Gastrocnemius medialis (tissue), 4 donors: ENCODE measurements around the gene AGAP1. TPM values are rescaled to one million over a fixed set of nuclear protein-coding genes. Genes with fewer than 3 reads are reported as not detected.

ENCODE experiments used
- ATAC-seq, 2 donors: fragments of 150-250 bp; one replicate each; pipeline ENCODE4 v1.9.1; 2016
- DNase-seq, 2 donors: peaks; one replicate each; pipeline ENCODE4 v3.0.0-alpha.2; 2019
- H3K27ac ChIP-seq, 4 donors: fragments of 200-600 bp; sonication (generic); 1 replicate in 1 of 4; 2 replicates in 3 of 4; pipeline ENCODE4 v1.5.1; 2016 to 2018; ENCODE audit warnings: mild to moderate bottlenecking in 2 of 4, moderate library complexity in 1 of 4
- H3K27me3 ChIP-seq, 3 donors: fragments of 200-600 bp; sonication (generic) in 2 of 3; 1 replicate in 1 of 3; 2 replicates in 2 of 3; pipeline versions ENCODE4 v1.5.1 to v1.6.0; 2016 to 2019; ENCODE audit warnings: mild to moderate bottlenecking in 1 of 3, moderate library complexity in 1 of 3
- H3K36me3 ChIP-seq, 2 donors: fragments of 200-600 bp; sonication (generic) in 1 of 2; one replicate each; pipeline ENCODE4 v1.5.1; 2017 to 2018
- H3K4me1 ChIP-seq, 2 donors: fragments of 200-600 bp; sonication (generic) in 1 of 2; one replicate each; pipeline ENCODE4 v1.5.1; 2016 to 2017; ENCODE audit warnings: mild to moderate bottlenecking in 2 of 2
- H3K4me3 ChIP-seq, 4 donors: fragments of 200-600 bp; sonication (generic) in 3 of 4; 1 replicate in 1 of 4; 2 replicates in 3 of 4; pipeline ENCODE4 v1.5.1; 2016 to 2019; ENCODE audit warnings: mild to moderate bottlenecking in 2 of 4
- H3K9me3 ChIP-seq, 3 donors: fragments of 200-600 bp; sonication (generic) in 2 of 3; 1 replicate in 1 of 3; 2 replicates in 2 of 3; pipeline ENCODE4 v1.5.1; 2016 to 2019
- POLR2A ChIP-seq, 2 donors: fragments of 450-650 bp; IDR thresholded peaks; one replicate each; pipeline ENCODE4 v1.6.1; 2017; ENCODE audit warnings: antibody characterized with exemption in 2 of 2, mild to moderate bottlenecking in 2 of 2, moderate library complexity in 2 of 2
- in situ Hi-C, 4 donors: fragments of 200-750 bp; cut with MboI; loops; one replicate each; pipeline versions ENCODE4 v1.15.0 to v1.8.0; 2017; ENCODE audit warnings: low sequenced_read_pairs in 4 of 4
- intact Hi-C: fragments of 100-400 bp; cut with DNase I; formaldehyde crosslinking; loops from one replicate; pipeline ENCODE4 v1.15.1; 2023; ENCODE audit warnings: low total_unique reads
- total RNA-seq, 4 donors: library from RNA; depleted of rRNA; stranded (reverse); fragments of >200 nt; gene quantifications; one replicate each; pipeline versions ENCODE4 v1.1.0 to v1.2.3, GENCODE V29; 2016
- TF ChIP-seq, protein P1 (sequence below), 5 experiments: fragments of 450-650 bp in 3 of 5; fragments of 200-600 bp in 2 of 5; sonication (generic) in 2 of 5; IDR thresholded peaks in 4 of 5; conservative IDR thresholded peaks in 1 of 5; 1 replicate in 4 of 5; 2 replicates in 1 of 5; pipeline ENCODE4 v1.5.1; 2016 to 2019; ENCODE audit warnings: antibody characterized with exemption in 5 of 5, mild to moderate bottlenecking in 3 of 5, moderate library complexity in 3 of 5

AGAP1 gene
- total RNA-seq, 4 donors from 2014 or later: 8.5 to 26.8 (median 14.4) TPM

DNA sequence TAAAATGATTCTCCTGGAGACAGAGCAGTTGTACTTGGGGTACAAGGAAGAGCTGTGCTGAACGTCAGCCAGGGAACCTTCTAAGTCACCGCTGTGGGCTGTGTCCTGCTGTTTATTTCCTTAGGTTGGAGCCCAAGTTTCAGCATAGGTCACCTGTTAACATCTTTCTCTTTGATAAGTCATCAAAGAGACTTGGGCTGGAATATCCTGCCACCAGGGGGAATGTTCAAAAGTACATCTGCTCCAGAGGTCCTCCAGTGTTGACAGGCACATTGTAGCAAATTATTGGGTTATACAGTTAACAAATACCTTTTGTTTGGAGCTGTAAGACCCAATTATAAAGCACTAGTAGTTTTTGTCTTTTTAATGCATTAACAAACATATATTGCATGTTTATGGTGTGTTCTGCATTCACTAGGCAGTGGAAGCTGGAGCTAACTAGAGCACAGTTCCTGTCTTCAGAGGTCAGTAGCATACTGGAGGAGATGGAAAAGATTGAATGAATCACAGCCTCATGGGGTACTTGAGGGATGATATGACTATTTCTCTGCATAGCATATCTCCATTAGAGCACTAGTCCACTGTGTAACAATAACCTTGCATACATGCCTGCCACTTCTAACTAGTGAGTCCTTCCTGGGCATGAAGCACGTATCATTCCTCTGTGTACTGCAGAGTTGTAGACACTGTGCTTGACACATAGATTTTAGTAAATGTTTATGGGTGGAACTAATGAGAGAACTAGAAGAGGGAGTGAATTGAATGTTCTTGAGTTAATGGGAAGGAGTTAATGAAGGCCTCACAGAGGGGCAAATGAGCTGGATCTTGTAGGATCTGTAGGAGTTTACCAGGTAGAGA, 182.1 kb downstream of the AGAP1 start:
- in situ Hi-C loops: loop anchor here in 1 of 4 donors (5.0 to 10.0 kb wide), 2 partner anchors 69 to 74 kb away; no protein-coding TSS in a partner anchor
- TF ChIP-seq POLR2A (IDR thresholded peaks at IDR 0.05): no peak
- TF ChIP-seq, protein P1, sequence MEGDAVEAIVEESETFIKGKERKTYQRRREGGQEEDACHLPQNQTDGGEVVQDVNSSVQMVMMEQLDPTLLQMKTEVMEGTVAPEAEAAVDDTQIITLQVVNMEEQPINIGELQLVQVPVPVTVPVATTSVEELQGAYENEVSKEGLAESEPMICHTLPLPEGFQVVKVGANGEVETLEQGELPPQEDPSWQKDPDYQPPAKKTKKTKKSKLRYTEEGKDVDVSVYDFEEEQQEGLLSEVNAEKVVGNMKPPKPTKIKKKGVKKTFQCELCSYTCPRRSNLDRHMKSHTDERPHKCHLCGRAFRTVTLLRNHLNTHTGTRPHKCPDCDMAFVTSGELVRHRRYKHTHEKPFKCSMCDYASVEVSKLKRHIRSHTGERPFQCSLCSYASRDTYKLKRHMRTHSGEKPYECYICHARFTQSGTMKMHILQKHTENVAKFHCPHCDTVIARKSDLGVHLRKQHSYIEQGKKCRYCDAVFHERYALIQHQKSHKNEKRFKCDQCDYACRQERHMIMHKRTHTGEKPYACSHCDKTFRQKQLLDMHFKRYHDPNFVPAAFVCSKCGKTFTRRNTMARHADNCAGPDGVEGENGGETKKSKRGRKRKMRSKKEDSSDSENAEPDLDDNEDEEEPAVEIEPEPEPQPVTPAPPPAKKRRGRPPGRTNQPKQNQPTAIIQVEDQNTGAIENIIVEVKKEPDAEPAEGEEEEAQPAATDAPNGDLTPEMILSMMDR (IDR thresholded peaks at IDR 0.05 in 4 of 5, conservative IDR thresholded peaks at IDR 0.05 in 1 of 5): no peak

DNA sequence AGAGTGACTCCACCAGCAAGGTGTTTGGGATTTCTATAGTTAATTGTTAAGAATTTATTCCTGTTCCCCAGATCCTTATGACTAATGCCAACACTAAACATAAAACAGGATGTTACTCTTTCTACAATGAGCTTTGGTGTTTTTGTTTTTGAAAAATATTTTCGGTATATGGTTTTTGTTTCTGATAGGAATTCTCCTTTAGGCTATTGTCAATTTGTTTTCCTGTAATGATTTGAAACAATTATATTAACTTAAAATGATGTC, 182.6 kb downstream of the AGAP1 start:
- H3K36me3 ChIP-seq: no peaks in the 10 kb centered on the region
- TF ChIP-seq, protein P1 (IDR thresholded peaks at IDR 0.05 in 4 of 5, conservative IDR thresholded peaks at IDR 0.05 in 1 of 5): no peak
- TF ChIP-seq POLR2A (IDR thresholded peaks at IDR 0.05): no peak
- intact Hi-C loops: no loop called here
- H3K9me3 ChIP-seq: no peaks in the 10 kb centered on the region
- ATAC-seq: no peak
- peaks cover 4 to 12% of the 10 kb centered on the region in 2 donors for H3K4me1 ChIP-seq
- H3K27me3 ChIP-seq: no peaks in the 10 kb centered on the region
- H3K27ac ChIP-seq: no peak overlapping the region
- DNase-seq: no peak
- H3K4me3 ChIP-seq: no peak overlapping the region
- in situ Hi-C loops: loop anchor here in 1 of 4 donors (5.0 to 10.0 kb wide), 2 partner anchors 68 to 74 kb away; no protein-coding TSS in a partner anchor

More for the DNA sequence above, 182.1 kb downstream of the AGAP1 start:
- intact Hi-C loops: no loop called here
- H3K27ac ChIP-seq: no peak overlapping the region
- ATAC-seq (no peak), DNase-seq (no peak)
- no peak overlapping the region for H3K4me3 ChIP-seq
- no peaks in the 10 kb centered on the region for H3K9me3 ChIP-seq
- H3K4me1 ChIP-seq: peaks cover 4 to 12% of the 10 kb centered on the region in 2 donors
- no peaks in the 10 kb centered on the region for H3K36me3 ChIP-seq
- no peaks in the 10 kb centered on the region for H3K27me3 ChIP-seq

DNA sequence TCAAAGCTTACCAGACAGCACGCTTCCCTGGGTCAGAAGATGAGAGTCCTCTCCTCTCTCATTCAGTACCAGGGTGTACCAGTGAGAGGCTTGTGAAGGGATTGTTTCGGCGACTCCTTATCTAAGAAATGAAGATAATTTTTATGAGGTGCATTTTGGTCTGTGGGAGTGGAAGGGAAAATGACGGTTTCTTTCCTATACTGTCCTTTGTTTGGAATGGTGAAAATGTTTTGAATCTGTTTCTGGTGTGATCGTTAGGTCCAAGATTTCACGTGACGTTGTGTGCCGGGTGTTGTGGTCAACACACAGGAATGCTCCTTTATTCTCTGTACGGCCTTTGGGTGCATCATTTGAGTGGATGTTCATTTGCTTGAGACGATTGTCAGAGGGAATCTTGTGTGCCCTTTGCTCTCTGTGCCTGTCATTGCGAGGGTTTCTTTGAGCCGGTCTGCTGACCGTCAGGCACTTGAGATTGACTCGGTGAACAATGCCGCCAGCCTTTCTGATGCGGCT, 183.5 kb downstream of the AGAP1 start:
- DNase-seq (no peak), ATAC-seq (no peak)
- intact Hi-C loops: no loop called here
- no peaks in the 10 kb centered on the region for H3K36me3 ChIP-seq
- H3K4me1 ChIP-seq: peaks cover 4 to 12% of the 10 kb centered on the region in 2 donors
- H3K27me3 ChIP-seq: no peaks in the 10 kb centered on the region
- no peaks in the 10 kb centered on the region for H3K9me3 ChIP-seq
- no peak for TF ChIP-seq POLR2A (IDR thresholded peaks at IDR 0.05)
- TF ChIP-seq, protein P1 (IDR thresholded peaks at IDR 0.05 in 4 of 5, conservative IDR thresholded peaks at IDR 0.05 in 1 of 5): no peak
- H3K4me3 ChIP-seq: no peak overlapping the region
- in situ Hi-C loops: loop anchor here in 1 of 4 donors (5.0 to 10.0 kb wide), 2 partner anchors 67 to 75 kb away; no protein-coding TSS in a partner anchor
- no peak overlapping the region for H3K27ac ChIP-seq

DNA sequence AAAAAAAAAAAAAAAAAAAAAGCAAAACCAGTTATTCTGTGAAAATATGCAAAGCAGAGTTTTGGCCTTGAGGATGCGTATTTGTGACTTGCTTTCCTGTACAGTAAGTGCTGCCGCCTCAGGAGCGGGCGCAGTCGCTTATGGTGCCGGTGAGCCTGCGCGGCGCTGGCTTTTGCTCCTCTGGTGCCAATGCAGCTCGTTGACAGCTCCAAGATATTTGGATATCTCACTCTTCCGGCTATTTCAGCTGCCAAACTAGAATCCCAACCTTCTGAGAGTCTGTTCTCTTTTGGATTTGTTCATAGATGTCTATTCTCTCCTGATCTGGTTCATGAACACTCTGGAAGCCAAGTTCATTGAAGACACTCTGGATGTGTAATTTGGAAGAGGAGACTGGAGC, 184.1 kb downstream of the AGAP1 start:
- Histone ChIP-seq H3K9me3 (no peaks in the 10 kb centered on the region), H3K4me3 (no peak overlapping the region), H3K27ac (no peak overlapping the region), H3K36me3 (no peaks in the 10 kb centered on the region), H3K4me1 (peaks cover 4 to 12% of the 10 kb centered on the region in 2 donors), H3K27me3 (no peaks in the 10 kb centered on the region)
- no peak for ATAC-seq
- in situ Hi-C loops: loop anchor here in 1 of 4 donors (5.0 to 10.0 kb wide), 2 partner anchors 67 to 76 kb away; no protein-coding TSS in a partner anchor
- DNase-seq: no peak
- intact Hi-C loops: no loop called here
- TF ChIP-seq POLR2A (IDR thresholded peaks at IDR 0.05): no peak
- TF ChIP-seq, protein P1 (IDR thresholded peaks at IDR 0.05 in 4 of 5, conservative IDR thresholded peaks at IDR 0.05 in 1 of 5): no peak
